NCI-H345 treated with DMSO at 0.1 percent for 48 hours (cell line): ENCODE measurements around the gene GLYATL2.

ENCODE experiments used
- DNase-seq: peaks from one replicate; lab custom pipeline; 2025; ENCODE audit not compliant: unreplicated experiment; lab: John Stamatoyannopoulos, UW

The GLYATL2 gene

DNA sequence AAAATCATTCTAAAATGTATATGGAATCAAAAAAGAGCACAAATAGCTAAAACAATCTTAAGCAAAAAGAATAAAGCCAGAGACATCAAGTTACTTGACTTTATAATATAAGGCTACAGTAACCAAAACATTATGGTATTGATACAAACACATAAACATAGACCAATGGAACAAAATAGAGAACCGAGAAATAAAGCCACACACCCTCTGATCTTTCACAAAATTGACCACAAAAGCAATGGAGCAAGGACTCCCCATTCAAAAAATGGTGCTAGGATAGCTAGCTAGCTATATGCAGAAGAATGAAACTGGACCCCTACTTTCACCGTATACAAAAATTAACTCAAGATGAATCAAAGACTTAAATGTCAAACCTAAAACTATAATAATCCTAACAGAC lies 43.2 kb downstream of the GLYATL2 start:
- DNase-seq, result no peak

DNA sequence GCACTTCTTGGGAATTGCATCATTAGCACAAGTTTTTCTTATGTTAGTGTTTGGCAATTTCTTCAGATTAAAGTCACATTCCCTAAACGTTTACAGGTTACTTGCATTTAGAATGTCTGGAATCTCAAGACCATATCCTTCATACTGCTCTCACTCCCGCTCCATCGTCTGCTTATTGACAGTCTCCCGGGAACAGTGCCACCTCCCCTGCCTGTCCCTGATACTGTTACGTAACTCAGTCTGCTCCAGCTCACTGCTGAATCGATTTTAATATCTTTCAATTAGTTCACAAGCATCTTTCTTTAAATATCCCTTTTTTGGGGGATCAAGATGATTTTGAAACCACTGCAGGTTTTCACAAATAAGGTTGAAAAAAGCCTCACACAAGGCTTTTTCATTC lies 48.2 kb downstream of the GLYATL2 start:
- DNase-seq, result no peak

DNA sequence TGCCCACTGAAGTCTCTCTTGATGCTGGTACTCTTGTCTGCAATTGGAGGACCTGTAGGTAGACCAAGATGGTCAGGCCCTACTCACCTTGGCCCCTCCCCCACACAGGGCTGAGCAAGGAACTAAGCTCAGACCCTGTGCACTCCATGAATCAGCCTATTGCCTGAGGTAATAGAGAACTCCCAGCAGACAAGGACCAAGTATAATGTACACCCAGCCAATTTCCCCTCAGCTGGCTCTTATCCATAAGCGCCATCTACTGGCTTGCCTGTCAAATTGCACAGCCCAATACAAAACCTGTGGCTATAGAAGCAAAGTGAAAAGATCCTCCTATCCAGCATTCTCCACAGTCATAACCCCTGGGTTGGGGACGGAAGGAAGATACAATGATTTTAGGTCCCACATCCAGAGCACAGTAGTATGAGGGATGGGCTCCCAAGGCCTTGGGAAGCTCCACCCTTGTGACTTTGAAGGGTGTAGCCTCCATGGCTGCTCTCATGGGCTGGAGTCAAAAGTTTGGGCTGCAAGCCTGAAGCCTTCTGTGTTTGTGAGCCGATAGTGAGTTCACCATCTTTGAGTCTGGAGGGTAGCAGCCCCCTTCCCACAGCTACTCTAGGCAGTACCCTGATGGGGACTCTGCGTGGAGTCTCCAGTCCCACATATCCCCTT lies 56.0 kb downstream of the GLYATL2 start:
- DNase-seq, result peak; percentile 46

DNA sequence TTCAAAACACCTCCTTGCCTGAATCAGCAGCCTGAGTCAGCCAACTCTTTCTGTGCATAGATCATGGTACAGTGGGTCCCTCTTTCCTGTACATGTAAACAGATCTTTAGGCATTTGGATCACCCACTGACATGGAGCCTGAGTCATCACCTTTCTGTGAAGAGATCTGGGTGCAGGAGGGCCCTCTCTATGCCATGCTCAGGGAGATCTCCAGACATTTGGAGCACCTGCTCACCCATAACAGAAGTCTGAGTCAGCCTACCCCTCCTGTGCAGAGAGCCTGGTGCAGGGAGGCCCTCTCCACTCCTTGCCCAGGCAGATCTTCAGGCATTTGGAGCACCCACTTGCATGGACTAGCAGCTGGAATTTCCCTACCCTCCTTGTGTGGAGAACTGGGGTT lies 56.6 kb downstream of the GLYATL2 start:
- DNase-seq, result no peak

DNA sequence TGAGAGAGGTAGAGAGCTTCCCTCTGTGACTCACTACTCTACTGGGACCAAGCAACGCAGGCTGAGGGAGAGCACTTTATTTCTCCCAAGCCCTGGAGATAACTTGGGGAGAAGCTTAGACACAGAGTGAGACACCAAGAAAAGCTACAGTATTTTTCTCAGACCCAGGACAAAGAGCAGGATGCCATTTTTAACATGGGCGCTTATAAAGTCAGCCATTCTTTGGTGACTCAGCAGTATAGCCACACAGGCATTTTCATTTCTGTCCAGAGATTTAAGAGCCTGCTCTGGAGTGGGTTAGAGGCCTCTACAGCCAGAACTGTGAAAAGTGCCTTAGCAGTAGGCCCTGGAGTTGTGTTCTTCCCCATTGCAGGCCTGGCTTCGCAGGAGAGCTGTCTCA lies 57.8 kb downstream of the GLYATL2 start:
- DNase-seq, result no peak

DNA sequence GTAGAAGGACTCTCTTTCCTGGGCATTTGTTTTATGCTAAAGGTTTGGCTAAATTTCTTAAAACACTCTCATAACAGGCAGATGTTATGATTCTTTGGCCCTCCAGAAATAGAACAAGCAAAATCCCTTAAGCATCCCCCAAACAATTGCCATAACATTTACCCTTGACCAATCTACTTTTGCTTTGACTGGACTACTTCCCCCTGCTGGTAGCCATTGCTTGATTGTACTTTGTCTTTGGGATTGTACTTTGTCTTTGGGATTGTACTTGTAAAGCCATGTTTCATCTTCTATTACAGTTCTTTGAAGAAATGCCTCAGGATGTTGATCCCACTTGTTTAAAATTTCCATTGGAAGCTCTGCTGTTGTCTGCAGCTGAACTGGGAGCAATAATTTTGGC lies 59.5 kb downstream of the GLYATL2 start:
- no peak for DNase-seq
